Measurements from ENCODE around the gene BORCS5.

- TF ChIP-seq CTCF (IDR thresholded peaks at IDR 0.05), result no peak
- no peak for TF ChIP-seq POLR2A (IDR thresholded peaks at IDR 0.05)
Measured at GRCh38 chr12:12510551-12510950, 153.7 kb downstream of the BORCS5 start.
